Mesendoderm (in vitro differentiated cells): ENCODE results near the gene CIB2.
A peak's percentile ranks its signal among the peaks of the same experiment; 100 is the strongest.

Source experiments
- DNase-seq: peaks from one replicate; pipeline ENCODE4 v3.0.0; 2013
- H2AK5ac ChIP-seq: 2 replicates; pipeline ENCODE4 v1.6.1; 2013; ENCODE audit warnings: low read length, inconsistent platforms
- H2BK120ac ChIP-seq: 2 replicates; pipeline ENCODE4 v1.6.1; 2013; ENCODE audit warnings: low read depth, mild to moderate bottlenecking, low read length, moderate library complexity, mixed read lengths
- H2BK15ac ChIP-seq: replicated peaks from 2 replicates; pipeline ENCODE4 v1.6.1; 2013; ENCODE audit warnings: low read depth, mild to moderate bottlenecking, moderate library complexity
- H2BK5ac ChIP-seq: 2 replicates; pipeline ENCODE4 v1.6.1; 2013; ENCODE audit warnings: low read length, inconsistent platforms
- H3K18ac ChIP-seq: 2 replicates; pipeline ENCODE4 v1.6.1; 2013; ENCODE audit warnings: mild to moderate bottlenecking, low read length, mixed read lengths
- H3K23ac ChIP-seq: one replicate; pipeline ENCODE4 v1.6.1; 2013; ENCODE audit warnings: low read length
- H3K27ac ChIP-seq: 2 replicates; pipeline ENCODE4 v1.5.1; 2013; ENCODE audit warnings: low read depth, mild to moderate bottlenecking, inconsistent platforms, low read length, moderate library complexity
- H3K27me3 ChIP-seq: 2 replicates; pipeline ENCODE4 v1.6.1; 2013; ENCODE audit warnings: low read length, control low read depth, mild to moderate bottlenecking, inconsistent platforms; ENCODE audit not compliant: insufficient read depth, poor library complexity
- H3K36me3 ChIP-seq: 2 replicates; pipeline ENCODE4 v1.6.1; 2013; ENCODE audit warnings: low read length, inconsistent platforms; ENCODE audit not compliant: control insufficient read depth, insufficient read depth
- H3K4ac ChIP-seq: one replicate; pipeline ENCODE4 v1.6.1; 2013; ENCODE audit warnings: low read depth, mild to moderate bottlenecking, low read length, moderate library complexity
- H3K4me1 ChIP-seq: 2 replicates; pipeline ENCODE4 v1.6.1; 2013; ENCODE audit warnings: low read depth, low read length, inconsistent platforms; ENCODE audit not compliant: control insufficient read depth
- H3K4me2 ChIP-seq: 2 replicates; pipeline ENCODE4 v1.6.1; 2013; ENCODE audit warnings: low read length
- H3K4me3 ChIP-seq: 2 replicates; pipeline ENCODE4 v1.5.1; 2013; ENCODE audit warnings: mild to moderate bottlenecking, low read length
- H3K56ac ChIP-seq: one replicate; pipeline ENCODE4 v1.6.1; 2013; ENCODE audit warnings: low read length
- H3K79me1 ChIP-seq: 2 replicates; pipeline ENCODE4 v1.6.1; 2013; ENCODE audit warnings: low read length, inconsistent platforms
- H3K79me2 ChIP-seq: 2 replicates; pipeline ENCODE4 v1.6.1; 2013; ENCODE audit warnings: mild to moderate bottlenecking, low read length; ENCODE audit not compliant: control insufficient read depth, insufficient read depth
- H3K9ac ChIP-seq: 2 replicates; pipeline ENCODE4 v1.6.1; 2013; ENCODE audit warnings: low read length, inconsistent platforms
- H4K5ac ChIP-seq: one replicate; pipeline ENCODE4 v1.6.1; 2013; ENCODE audit warnings: low read length
- H4K8ac ChIP-seq: one replicate; pipeline ENCODE4 v1.6.1; 2013; ENCODE audit warnings: low read depth, mild to moderate bottlenecking, control low read depth, low read length, moderate library complexity
- WGBS: extraction: QIAGEN DNeasy Blood & Tissue Kit; methylation state at CpG from one replicate; pipeline ENCODE4 v1.1.7; 2013; ENCODE audit warnings: low lambda C conversion rate, missing lambda C conversion rate; ENCODE audit not compliant: insufficient coverage; ENCODE audit errors: extremely low coverage; 5-methylcytosine and 5-hydroxymethylcytosine counted together

CIB2 gene

GRCh38 chr15:78148392-78149067 lies 17.3 kb upstream of the CIB2 start:
- Histone ChIP-seq H3K23ac (no peak overlapping the region), H2BK5ac (no peak overlapping the region), H3K79me1 (no peaks in the 10 kb centered on the region), H3K27ac (no peak overlapping the region), H2BK120ac (no peak overlapping the region), H3K79me2 (no peaks in the 10 kb centered on the region), H3K4ac (no peak overlapping the region), H3K4me1 (no peaks in the 10 kb centered on the region), H2BK15ac (no peak overlapping the region), H3K4me3 (peak overlapping the region; percentile 39), H3K27me3 (no peaks in the 10 kb centered on the region), H3K9ac (peak overlapping the region; percentile 57), H4K5ac (no peak overlapping the region), H3K36me3 (no peaks in the 10 kb centered on the region), H3K4me2 (peak overlapping the region; percentile 41), H3K18ac (no peak overlapping the region), H3K56ac (peak overlapping the region; percentile 44), H2AK5ac (no peak overlapping the region), H4K8ac (no peak overlapping the region)
- no CpG with 5 or more reads among the region's 14 CpGs for WGBS
- no peak for DNase-seq

GRCh38 chr15:78147566-78147965 lies 16.3 kb upstream of the CIB2 start:
- Histone ChIP-seq H4K5ac (no peak overlapping the region), H2BK15ac (no peak overlapping the region)

GRCh38 chr15:78146425-78147154 lies 15.3 kb upstream of the CIB2 start:
- WGBS: no CpG with 5 or more reads among the region's 4 CpGs
- Histone ChIP-seq H2BK15ac (no peak overlapping the region), H2BK120ac (no peak overlapping the region), H4K8ac (no peak overlapping the region), H2BK5ac (no peak overlapping the region), H3K4me2 (no peak overlapping the region), H3K9ac (no peak overlapping the region), H3K27ac (no peak overlapping the region), H3K27me3 (no peaks in the 10 kb centered on the region), H3K56ac (no peak overlapping the region), H4K5ac (no peak overlapping the region), H3K4me3 (no peak overlapping the region), H3K79me2 (no peaks in the 10 kb centered on the region), H2AK5ac (no peak overlapping the region), H3K79me1 (no peaks in the 10 kb centered on the region), H3K4ac (no peak overlapping the region), H3K4me1 (no peaks in the 10 kb centered on the region), H3K23ac (no peak overlapping the region), H3K18ac (no peak overlapping the region), H3K36me3 (no peaks in the 10 kb centered on the region)
- DNase-seq: peak; percentile 34

More at GRCh38 chr15:78147566-78147965, 16.3 kb upstream of the CIB2 start:
- Histone ChIP-seq H3K4me3 (no peak overlapping the region), H3K79me2 (no peaks in the 10 kb centered on the region), H2BK5ac (no peak overlapping the region), H3K27ac (no peak overlapping the region), H3K56ac (no peak overlapping the region), H3K4me2 (no peak overlapping the region), H3K27me3 (no peaks in the 10 kb centered on the region), H3K23ac (no peak overlapping the region), H2BK120ac (no peak overlapping the region), H3K79me1 (no peaks in the 10 kb centered on the region), H3K4ac (no peak overlapping the region), H3K4me1 (no peaks in the 10 kb centered on the region), H2AK5ac (no peak overlapping the region), H3K9ac (no peak overlapping the region), H3K36me3 (no peaks in the 10 kb centered on the region), H3K18ac (no peak overlapping the region), H4K8ac (no peak overlapping the region)
- no CpG with 5 or more reads among the region's 6 CpGs for WGBS
- DNase-seq: no peak

- Histone ChIP-seq H3K4ac (no peak overlapping the region), H3K4me3 (no peak overlapping the region), H2BK15ac (no peak overlapping the region), H4K8ac (no peak overlapping the region), H3K36me3 (no peaks in the 10 kb centered on the region), H3K4me1 (no peaks in the 10 kb centered on the region), H3K27me3 (no peaks in the 10 kb centered on the region), H3K23ac (no peak overlapping the region), H3K79me2 (no peaks in the 10 kb centered on the region), H4K5ac (no peak overlapping the region), H3K9ac (no peak overlapping the region), H2BK120ac (no peak overlapping the region), H3K27ac (no peak overlapping the region), H2BK5ac (no peak overlapping the region), H2AK5ac (no peak overlapping the region), H3K79me1 (no peaks in the 10 kb centered on the region), H3K4me2 (no peak overlapping the region), H3K56ac (no peak overlapping the region), H3K18ac (no peak overlapping the region)
- DNase-seq: no peak
- no CpG with 5 or more reads among the region's 3 CpGs for WGBS
Measured at GRCh38 chr15:78142332-78142731, 11.1 kb upstream of the CIB2 start.

- Histone ChIP-seq H2BK15ac (no peak overlapping the region), H4K5ac (no peak overlapping the region), H2BK120ac (no peak overlapping the region), H3K79me1 (no peaks in the 10 kb centered on the region), H3K27me3 (no peaks in the 10 kb centered on the region), H3K36me3 (no peaks in the 10 kb centered on the region), H3K23ac (no peak overlapping the region), H2BK5ac (no peak overlapping the region), H4K8ac (no peak overlapping the region), H3K4me3 (no peak overlapping the region), H3K9ac (no peak overlapping the region), H2AK5ac (no peak overlapping the region), H3K56ac (no peak overlapping the region), H3K79me2 (no peaks in the 10 kb centered on the region), H3K18ac (no peak overlapping the region), H3K4me1 (no peaks in the 10 kb centered on the region), H3K4ac (no peak overlapping the region), H3K4me2 (no peak overlapping the region), H3K27ac (no peak overlapping the region)
- no peak for DNase-seq
Measured at GRCh38 chr15:78140292-78140691, 9.0 kb upstream of the CIB2 start.
